Astrocyte (in vitro differentiated cells and primary cell): ENCODE measurements around the gene AUTS2. TPM values are rescaled to one million over a fixed set of nuclear protein-coding genes. Genes with fewer than 3 reads are reported as not detected.

Experiments
- DNase-seq: peaks from one replicate; pipeline ENCODE4 v3.0.0-alpha.2; 2010; ENCODE audit warnings: low read depth
- FAIRE-seq: peaks from 2 replicates; lab custom pipeline; 2011; peaks lifted over from hg19 to GRCh38; lab: Jason Lieb, UNC
- H2AFZ ChIP-seq: 2 replicates; pipeline ENCODE4 v1.6.0; 2012; ENCODE audit warnings: low read depth, low read length, inconsistent platforms
- H3K27ac ChIP-seq: 2 replicates; pipeline ENCODE4 v1.5.1; 2011; ENCODE audit warnings: low read depth, low read length, inconsistent platforms
- H3K27me3 ChIP-seq: 2 replicates; pipeline ENCODE4 v1.6.0; 2011; ENCODE audit warnings: low read length, inconsistent platforms; ENCODE audit not compliant: insufficient read depth
- H3K36me3 ChIP-seq: 2 replicates; pipeline ENCODE4 v1.5.1; 2011; ENCODE audit warnings: low read length, inconsistent platforms; ENCODE audit not compliant: insufficient read depth
- H3K4me1 ChIP-seq: 2 replicates; pipeline ENCODE4 v1.5.1; 2011; ENCODE audit warnings: low read length, inconsistent platforms; ENCODE audit not compliant: insufficient read depth
- H3K4me2 ChIP-seq: 2 replicates; pipeline ENCODE4 v1.6.0; 2012; ENCODE audit warnings: low read length, inconsistent platforms
- H3K4me3 ChIP-seq: 2 replicates; pipeline ENCODE4 v1.5.1; 2011; ENCODE audit warnings: low read depth, mild to moderate bottlenecking, low read length, inconsistent platforms; ENCODE audit not compliant: insufficient read depth
- H3K79me2 ChIP-seq: 2 replicates; pipeline ENCODE4 v1.6.0; 2012; ENCODE audit warnings: mild to moderate bottlenecking, low read length, inconsistent platforms; ENCODE audit not compliant: insufficient read depth
- H3K9ac ChIP-seq: 2 replicates; pipeline ENCODE4 v1.6.0; 2012; ENCODE audit warnings: mild to moderate bottlenecking, low read length, inconsistent platforms
- H3K9me3 ChIP-seq: 2 replicates; pipeline ENCODE4 v1.5.1; 2012; ENCODE audit warnings: low read depth, mild to moderate bottlenecking, low read length, inconsistent platforms; ENCODE audit not compliant: insufficient read depth
- H4K20me1 ChIP-seq: 2 replicates; pipeline ENCODE4 v1.6.0; 2012; ENCODE audit warnings: low read length, inconsistent platforms; ENCODE audit not compliant: insufficient read depth
- H3K27ac Mint-ChIP-seq: one replicate; pipeline ENCODE4 v1.8.0; 2021; ENCODE audit warnings: mild to moderate bottlenecking, mixed read lengths; ENCODE audit not compliant: unreplicated experiment
- H3K27me3 Mint-ChIP-seq: one replicate; pipeline ENCODE4 v1.8.0; 2021; ENCODE audit warnings: low read depth, mixed read lengths; ENCODE audit not compliant: unreplicated experiment
- H3K36me3 Mint-ChIP-seq: one replicate; pipeline ENCODE4 v1.8.0; 2021; ENCODE audit warnings: low read depth, mixed read lengths; ENCODE audit not compliant: unreplicated experiment
- H3K4me1 Mint-ChIP-seq: one replicate; pipeline ENCODE4 v1.8.0; 2021; ENCODE audit warnings: low read depth, mixed read lengths; ENCODE audit not compliant: unreplicated experiment
- H3K4me3 Mint-ChIP-seq: one replicate; pipeline ENCODE4 v1.8.0; 2021; ENCODE audit warnings: mild to moderate bottlenecking, moderate library complexity, mixed read lengths; ENCODE audit not compliant: unreplicated experiment
- H3K9me3 Mint-ChIP-seq: one replicate; pipeline ENCODE4 v1.8.0; 2021; ENCODE audit warnings: mild to moderate bottlenecking, mixed read lengths; ENCODE audit not compliant: unreplicated experiment
- EZH2 ChIP-seq: IDR thresholded peaks from 2 replicates; pipeline ENCODE4 v1.6.1; 2012; ENCODE audit warnings: mild to moderate bottlenecking, low read length, inconsistent platforms; ENCODE audit not compliant: insufficient read depth
- total RNA-seq: library from RNA; stranded (reverse); gene quantifications from 2 replicates; pipeline ENCODE4 v1.2.1, GENCODE V29; 2021
- TF ChIP-seq, protein P1 (sequence below): IDR thresholded peaks from 2 replicates; pipeline ENCODE4 v1.5.1; 2011; ENCODE audit warnings: low read depth, mild to moderate bottlenecking, inconsistent platforms, low read length, moderate library complexity; ENCODE audit not compliant: insufficient read depth

The AUTS2 gene
- total RNA-seq, 1 donor from 2014 or later = 73.2 TPM

DNA sequence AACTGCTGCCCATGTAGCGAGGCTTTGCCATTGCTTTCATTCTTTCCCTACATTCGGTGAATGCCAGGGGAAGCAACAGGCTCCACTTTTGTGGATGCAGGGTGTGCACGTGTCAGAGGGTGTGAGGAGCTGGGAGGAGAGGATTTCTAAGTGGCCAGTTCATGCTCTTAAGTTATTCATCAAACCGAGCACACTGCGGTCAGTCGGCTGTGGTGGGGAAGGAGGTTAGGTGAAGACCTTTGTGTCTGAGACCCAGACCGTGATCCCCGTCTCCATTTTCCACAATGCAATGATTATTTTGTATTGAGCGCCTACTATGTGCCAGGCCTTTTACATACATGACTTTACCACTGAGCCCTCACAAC, 1095.0 kb downstream of the AUTS2 start:
- H3K27me3 Mint-ChIP-seq = no peaks in the 10 kb centered on the region
- Histone ChIP-seq H2AFZ (peak overlapping the region; percentile 27), H3K27me3 (no peaks in the 10 kb centered on the region), H3K27ac (no peak overlapping the region), H3K79me2 (peaks cover 37% of the 10 kb centered on the region), H3K4me3 (peak overlapping the region; percentile 55), H3K4me1 (peaks cover 5% of the 10 kb centered on the region), H4K20me1 (peaks cover 22% of the 10 kb centered on the region), H3K9me3 (no peaks in the 10 kb centered on the region), H3K9ac (peak overlapping the region; percentile 92), H3K4me2 (peak overlapping the region; percentile 93), H3K36me3 (no peaks in the 10 kb centered on the region)
- FAIRE-seq (no peak), DNase-seq (peak; percentile 64)
- peak overlapping the region; percentile 83 for H3K27ac Mint-ChIP-seq
- H3K9me3 Mint-ChIP-seq = no peaks in the 10 kb centered on the region
- H3K4me1 Mint-ChIP-seq = peaks cover 16% of the 10 kb centered on the region
- TF ChIP-seq, protein P1, sequence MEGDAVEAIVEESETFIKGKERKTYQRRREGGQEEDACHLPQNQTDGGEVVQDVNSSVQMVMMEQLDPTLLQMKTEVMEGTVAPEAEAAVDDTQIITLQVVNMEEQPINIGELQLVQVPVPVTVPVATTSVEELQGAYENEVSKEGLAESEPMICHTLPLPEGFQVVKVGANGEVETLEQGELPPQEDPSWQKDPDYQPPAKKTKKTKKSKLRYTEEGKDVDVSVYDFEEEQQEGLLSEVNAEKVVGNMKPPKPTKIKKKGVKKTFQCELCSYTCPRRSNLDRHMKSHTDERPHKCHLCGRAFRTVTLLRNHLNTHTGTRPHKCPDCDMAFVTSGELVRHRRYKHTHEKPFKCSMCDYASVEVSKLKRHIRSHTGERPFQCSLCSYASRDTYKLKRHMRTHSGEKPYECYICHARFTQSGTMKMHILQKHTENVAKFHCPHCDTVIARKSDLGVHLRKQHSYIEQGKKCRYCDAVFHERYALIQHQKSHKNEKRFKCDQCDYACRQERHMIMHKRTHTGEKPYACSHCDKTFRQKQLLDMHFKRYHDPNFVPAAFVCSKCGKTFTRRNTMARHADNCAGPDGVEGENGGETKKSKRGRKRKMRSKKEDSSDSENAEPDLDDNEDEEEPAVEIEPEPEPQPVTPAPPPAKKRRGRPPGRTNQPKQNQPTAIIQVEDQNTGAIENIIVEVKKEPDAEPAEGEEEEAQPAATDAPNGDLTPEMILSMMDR = no peak
- no peak for TF ChIP-seq EZH2
- no peaks in the 10 kb centered on the region for H3K36me3 Mint-ChIP-seq
- H3K4me3 Mint-ChIP-seq = peak overlapping the region; percentile 86

DNA sequence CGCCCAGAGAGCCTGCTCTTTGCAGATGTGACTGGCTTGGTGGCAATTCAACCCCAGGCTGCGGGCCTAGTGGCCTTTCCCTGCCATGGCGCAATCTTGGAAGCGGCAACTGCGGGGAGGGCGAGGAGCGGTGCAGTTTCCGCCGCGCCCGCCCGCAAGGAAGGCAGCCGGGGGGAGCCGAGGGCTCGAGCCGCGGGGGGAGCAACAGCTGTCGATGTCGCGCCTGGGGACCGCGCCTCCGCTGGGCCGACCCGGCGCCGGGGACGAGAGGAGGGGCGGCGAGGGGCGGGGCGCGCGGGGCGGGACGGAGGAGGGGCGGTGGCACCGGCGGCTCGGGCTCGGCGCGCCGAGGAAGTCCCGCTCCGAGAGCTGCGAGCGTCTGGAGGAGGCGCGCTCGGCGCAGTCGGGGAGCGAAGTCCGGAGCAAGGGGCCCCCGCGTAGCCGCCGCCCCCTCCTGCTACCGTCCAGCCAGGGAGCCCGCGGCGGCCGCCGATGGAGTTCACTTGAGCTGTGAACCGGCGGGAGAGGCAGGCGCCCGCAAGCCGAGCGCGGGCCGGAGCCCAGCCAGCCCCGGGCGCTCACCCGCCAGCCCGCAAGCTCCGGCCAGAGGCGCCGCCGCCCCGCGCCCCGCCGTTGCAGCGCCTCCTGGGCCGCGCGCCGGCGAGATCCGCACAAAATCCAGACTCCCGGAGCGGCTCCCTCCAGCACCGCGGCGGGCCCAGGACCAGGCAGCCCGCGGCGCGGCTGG, 1095.6 kb downstream of the AUTS2 start:
- DNase-seq = peak; percentile 51
- H3K27me3 Mint-ChIP-seq = no peaks in the 10 kb centered on the region
- H3K27me3 ChIP-seq = no peaks in the 10 kb centered on the region

More for the DNA sequence above, 1095.6 kb downstream of the AUTS2 start:
- H3K4me3 ChIP-seq = peak overlapping the region; percentile 78
- no peaks in the 10 kb centered on the region for H3K36me3 Mint-ChIP-seq
- peak overlapping the region; percentile 83 for H3K27ac Mint-ChIP-seq
- H3K9ac ChIP-seq = peak overlapping the region; percentile 92
- H2AFZ ChIP-seq = peak overlapping the region; percentile 27
- H3K9me3 ChIP-seq = no peaks in the 10 kb centered on the region
- no peaks in the 10 kb centered on the region for H3K36me3 ChIP-seq
- H3K4me1 ChIP-seq = peaks cover 5% of the 10 kb centered on the region
- peak overlapping the region; percentile 83 for H3K27ac ChIP-seq
- peak overlapping the region; percentile 86 for H3K4me3 Mint-ChIP-seq
- peaks cover 42% of the 10 kb centered on the region for H3K79me2 ChIP-seq
- H3K4me2 ChIP-seq = peak overlapping the region; percentile 93
- peaks cover 28% of the 10 kb centered on the region for H4K20me1 ChIP-seq
- FAIRE-seq = no peak
- H3K9me3 Mint-ChIP-seq = no peaks in the 10 kb centered on the region
- H3K4me1 Mint-ChIP-seq = peaks cover 19% of the 10 kb centered on the region
- TF ChIP-seq, protein P1 = no peak
- TF ChIP-seq EZH2 = no peak
